Measurements from ENCODE around the gene CCL5. TPM values are rescaled to one million over a fixed set of nuclear protein-coding genes. Genes with fewer than 3 reads are reported as not detected.

CCL5 gene
- total RNA-seq, 1 experiment from 2014 or later: not detected

GRCh38 chr17:35915153-35915964, 35.2 kb upstream of the CCL5 start:
- Histone ChIP-seq H3K4me1 (ENCODE audit: insufficient read depth, low read length) (no peaks in the 10 kb centered on the region), H4K91ac (ENCODE audit: insufficient read length, low read depth, low read length) (no peak overlapping the region)
- no peak for TF ChIP-seq CTCF (conservative IDR thresholded peaks at IDR 0.05)

More at GRCh38 chr17:35915153-35915964, 35.2 kb upstream of the CCL5 start:
- Histone ChIP-seq H2BK15ac (ENCODE audit: low read depth, low read length) (no peak overlapping the region), H3K23ac (ENCODE audit: insufficient read length, low read depth, low read length) (no peak overlapping the region), H4K5ac (ENCODE audit: insufficient read length, low read depth, low read length) (no peak overlapping the region), H2AK5ac (ENCODE audit: insufficient read length, low read length) (no peak overlapping the region), H2AFZ (ENCODE audit: low read length) (no peak overlapping the region), H3K27ac (ENCODE audit: insufficient read length, low read depth, low read length) (no peak overlapping the region), H4K8ac (replicated peaks; ENCODE audit: insufficient read length, low read depth, low read length) (no peak overlapping the region), H2BK12ac (ENCODE audit: insufficient read length, low read depth, low read length) (no peak overlapping the region), H3K4me2 (ENCODE audit: insufficient read depth, insufficient read length, low read length) (no peak overlapping the region), H2BK5ac (ENCODE audit: insufficient read length, low read length) (no peak overlapping the region), H3K14ac (ENCODE audit: insufficient read depth, low read length) (no peak overlapping the region), H4K20me1 (ENCODE audit: control insufficient read depth, insufficient read depth, insufficient read length) (no peaks in the 10 kb centered on the region), H3K27me3 (ENCODE audit: insufficient read depth, low read length) (no peaks in the 10 kb centered on the region), H2BK120ac (ENCODE audit: low read depth, low read length, poor library complexity, severe bottlenecking) (no peak overlapping the region), H3K4ac (ENCODE audit: low read depth, low read length) (no peak overlapping the region), H3K9ac (ENCODE audit: extremely low read depth, insufficient read length, low read length) (no peak overlapping the region), H3K79me1 (ENCODE audit: insufficient read depth, low read depth, low read length, poor library complexity, severe bottlenecking) (no peaks in the 10 kb centered on the region), H3T11ph (ENCODE audit: low read length) (no peak overlapping the region), H3K23me2 (ENCODE audit: insufficient read length, low read depth, low read length, poor library complexity, severe bottlenecking) (no peaks in the 10 kb centered on the region), H3K18ac (ENCODE audit: insufficient read length, low read depth, low read length) (no peak overlapping the region), H3K56ac (ENCODE audit: insufficient read length, low read depth, low read length) (no peak overlapping the region), H3K9me3 (ENCODE audit: control insufficient read depth, low read depth, low read length) (no peaks in the 10 kb centered on the region), H2BK20ac (ENCODE audit: low read depth, low read length, poor library complexity, severe bottlenecking) (no peak overlapping the region), H3K79me2 (ENCODE audit: insufficient read depth, low read length) (0 out of 2 replicates have a peak, but pooled peaks cover under 1% of the 10 kb centered on the region)
- Mint-ChIP-seq H3K9me3 (peaks cover 17 to 50% of the 10 kb centered on the region in 2 experiments), H3K4me3 (no peak overlapping the region), H3K27ac (no peak overlapping the region), H3K4me1 (no peaks in the 10 kb centered on the region), H3K36me3 (ENCODE audit: insufficient read depth in 1 of 3, low read depth in 3 of 3) (peaks cover 3 to 30% (median 18%) of the 10 kb centered on the region in 3 experiments), H3K27me3 (ENCODE audit: low read depth) (peaks cover 14% of the 10 kb centered on the region)
- DNase-seq: no peak
- WGBS (ENCODE audit: extremely low coverage, insufficient read length, low lambda C conversion rate): no CpG with 5 or more reads among the region's 3 CpGs

Measured in H9 (cell line).